Keratinocyte (primary cell): ENCODE measurements around the gene TMCO4.

Experiments
- CTCF ChIP-seq, 3 experiments: IDR thresholded peaks in 1 of 3; conservative IDR thresholded peaks in 1 of 3; optimal IDR thresholded peaks in 1 of 3; 2 replicates in 2 of 3; 3 replicates in 1 of 3; pipeline versions ENCODE3 to v1.5.1; 2011; ENCODE audit warnings: low read length in 3 of 3, mild to moderate bottlenecking in 3 of 3, moderate library complexity in 2 of 3, control low read depth in 1 of 3, inconsistent platforms in 1 of 3; ENCODE audit not compliant: insufficient read depth in 2 of 3; ENCODE audit errors: extremely low read depth in 1 of 3
- EZH2 ChIP-seq: IDR thresholded peaks from one replicate; pipeline ENCODE4 v1.6.1; 2012; ENCODE audit warnings: inconsistent platforms, mild to moderate bottlenecking, low read length, moderate library complexity

GRCh38 chr1:19637606-19638005, 162.1 kb downstream of the TMCO4 start:
- TF ChIP-seq CTCF (optimal IDR thresholded peaks at IDR 0.05 in 1 of 3, IDR thresholded peaks at IDR 0.05 in 1 of 3, conservative IDR thresholded peaks at IDR 0.05 in 1 of 3; ENCODE audit: extremely low read depth in 1 of 3, insufficient read depth in 2 of 3, low read length in 3 of 3) (no peak), EZH2 (no peak)
